ENCODE data around the gene UEVLD. TPM values are rescaled to one million over a fixed set of nuclear protein-coding genes. Genes with fewer than 3 reads are reported as not detected.

UEVLD gene
- total RNA-seq, 4 donors from 2014 or later: 27.4 to 58.8 (median 30.3) TPM

- Histone ChIP-seq H3K4me3 (peak overlapping the region in 3 of 4 donors; percentile 84 to 96 (median 92)), H3K27ac (no peak overlapping the region), H3K27me3 (no peaks in the 10 kb centered on the region), H3K9me3 (no peaks in the 10 kb centered on the region), H3K36me3 (no peaks in the 10 kb centered on the region), H3K4me1 (peaks cover 17 to 24% of the 10 kb centered on the region in 2 donors)
- TF ChIP-seq CTCF (IDR thresholded peaks at IDR 0.05 in 4 of 5, conservative IDR thresholded peaks at IDR 0.05 in 1 of 5): no peak
- TF ChIP-seq POLR2A (IDR thresholded peaks at IDR 0.05): no peak
- in situ Hi-C loops (cut with MboI; ENCODE audit: low sequenced_read_pairs in 4 of 4): loop anchor here in 2 of 4 donors (10.0 kb wide), 2 partner anchors 62 to 308 kb away; partner anchors contain the start of genes GTF2H1 (in 2 of the 2), HPS5 (in 2 of the 2) and TMEM86A (in 1 of the 2)
- intact Hi-C loops (cut with DNase I; ENCODE audit: low total_unique reads): loop anchor here (5.0 kb wide), 1 partner anchor 89 kb away; no protein-coding TSS in a partner anchor
- ATAC-seq: no peak
- DNase-seq: no peak
Observed at GRCh38 chr11:18632841-18633240, 44.3 kb upstream of the UEVLD start.

DNA sequence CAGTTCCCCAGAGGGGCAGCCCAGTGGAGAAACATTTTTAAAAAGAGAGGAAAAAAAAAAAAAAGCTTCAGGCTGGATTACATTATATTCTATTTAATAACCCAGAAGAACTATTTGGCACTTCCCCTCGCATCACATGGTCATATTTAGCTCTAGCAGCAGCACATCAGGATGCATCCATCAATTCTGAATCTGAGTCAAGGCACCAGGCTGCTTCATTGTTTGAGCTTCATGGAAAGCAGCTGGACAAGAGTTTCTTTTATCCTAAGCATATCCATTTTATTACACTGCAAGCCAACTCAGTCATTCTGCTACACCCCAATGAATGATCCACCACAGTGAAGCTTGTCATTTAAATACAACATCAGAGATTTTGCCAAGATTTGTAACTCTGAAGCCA lies 35.6 kb upstream of the UEVLD start:
- Histone ChIP-seq H3K4me3 (no peak overlapping the region), H3K9me3 (no peaks in the 10 kb centered on the region), H3K27me3 (no peaks in the 10 kb centered on the region), H3K27ac (no peak overlapping the region), H3K4me1 (peaks cover 8 to 11% of the 10 kb centered on the region in 2 donors), H3K36me3 (no peaks in the 10 kb centered on the region)
- no peak for TF ChIP-seq POLR2A (IDR thresholded peaks at IDR 0.05)
- DNase-seq: no peak
- in situ Hi-C loops (cut with MboI; ENCODE audit: low sequenced_read_pairs in 4 of 4) (no loop called here), intact Hi-C loops (cut with DNase I; ENCODE audit: low total_unique reads) (no loop called here)
- ATAC-seq: no peak

- DNase-seq (no peak), ATAC-seq (no peak)
- in situ Hi-C loops (cut with MboI; ENCODE audit: low sequenced_read_pairs in 4 of 4): no loop called here
- TF ChIP-seq POLR2A (IDR thresholded peaks at IDR 0.05) (no peak), CTCF (IDR thresholded peaks at IDR 0.05 in 4 of 5, conservative IDR thresholded peaks at IDR 0.05 in 1 of 5) (no peak)
- Histone ChIP-seq H3K27ac (no peak overlapping the region), H3K36me3 (no peaks in the 10 kb centered on the region), H3K4me1 (peaks cover 12 to 13% of the 10 kb centered on the region in 2 donors), H3K9me3 (no peaks in the 10 kb centered on the region), H3K4me3 (no peak overlapping the region), H3K27me3 (no peaks in the 10 kb centered on the region)
- intact Hi-C loops (cut with DNase I; ENCODE audit: low total_unique reads): no loop called here
Observed at GRCh38 chr11:18623707-18624106, 35.2 kb upstream of the UEVLD start.

- in situ Hi-C loops (cut with MboI; ENCODE audit: low sequenced_read_pairs in 4 of 4) (no loop called here), intact Hi-C loops (cut with DNase I; ENCODE audit: low total_unique reads) (no loop called here)
- TF ChIP-seq CTCF (IDR thresholded peaks at IDR 0.05 in 4 of 5, conservative IDR thresholded peaks at IDR 0.05 in 1 of 5) (no peak), POLR2A (IDR thresholded peaks at IDR 0.05) (no peak)
- no peak for DNase-seq
- H3K27me3 ChIP-seq: no peaks in the 10 kb centered on the region
- H3K36me3 ChIP-seq: peaks cover 0 to 20% of the 10 kb centered on the region in 2 donors
- H3K27ac ChIP-seq: peak overlapping the region in 2 of 4 donors; percentile 7 to 25
- no peaks in the 10 kb centered on the region for H3K9me3 ChIP-seq
- ATAC-seq: no peak
- H3K4me3 ChIP-seq: no peak overlapping the region
- H3K4me1 ChIP-seq: peaks cover 14 to 18% of the 10 kb centered on the region in 2 donors
Observed at GRCh38 chr11:18618342-18619025, 29.9 kb upstream of the UEVLD start.

DNA sequence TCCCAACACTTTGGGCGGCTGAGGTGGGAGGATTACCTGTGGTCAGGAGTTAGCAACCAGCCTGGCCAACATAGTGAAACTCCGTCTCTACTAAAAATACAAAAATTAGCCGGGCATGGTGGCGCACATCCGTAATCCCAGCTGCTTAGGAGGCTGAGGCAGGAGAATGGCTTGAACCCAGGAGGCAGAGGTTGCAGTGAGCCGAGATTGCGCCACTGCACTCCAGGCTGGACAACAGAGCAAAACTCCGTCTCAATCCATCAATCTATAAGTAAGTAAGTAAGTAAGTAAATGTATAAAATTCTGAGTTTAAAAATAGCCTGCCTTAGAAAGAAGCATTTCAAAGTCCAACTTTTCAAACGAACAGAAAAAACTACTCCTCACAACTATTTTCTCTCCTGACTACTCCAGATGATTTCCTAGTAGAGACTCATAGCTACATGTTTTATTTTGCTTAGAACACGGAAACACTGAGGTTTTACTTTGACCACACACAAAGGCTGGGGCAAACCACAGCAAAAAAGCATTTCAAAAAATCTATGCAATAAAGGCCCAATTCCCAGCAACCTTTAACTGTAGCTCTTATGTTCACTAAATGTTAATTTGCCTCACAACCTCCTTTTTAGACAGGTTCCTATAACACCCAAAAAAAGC lies 29.3 kb upstream of the UEVLD start:
- no peak for DNase-seq
- intact Hi-C loops (cut with DNase I; ENCODE audit: low total_unique reads): no loop called here
- Histone ChIP-seq H3K27ac (peak overlapping the region in 1 of 4 donors; percentile 7), H3K4me1 (peaks cover 14 to 18% of the 10 kb centered on the region in 2 donors), H3K4me3 (no peak overlapping the region), H3K27me3 (no peaks in the 10 kb centered on the region), H3K36me3 (peaks cover 0 to 20% of the 10 kb centered on the region in 2 donors), H3K9me3 (no peaks in the 10 kb centered on the region)
- no peak for TF ChIP-seq POLR2A (IDR thresholded peaks at IDR 0.05)
- no peak for TF ChIP-seq CTCF (IDR thresholded peaks at IDR 0.05 in 4 of 5, conservative IDR thresholded peaks at IDR 0.05 in 1 of 5)
- no peak for ATAC-seq
- in situ Hi-C loops (cut with MboI; ENCODE audit: low sequenced_read_pairs in 4 of 4): no loop called here

Measured in gastrocnemius medialis (tissue), 4 donors.